PC-9 (cell line): Measurements from ENCODE around the gene ANO4. TPM values are rescaled to one million over a fixed set of nuclear protein-coding genes. Genes with fewer than 3 reads are reported as not detected.
"Not testable (repeated sequence)": the region's sequence is repeated elsewhere in the genome, so short reads cannot be mapped to it uniquely, and the experiment has no call there.

Experiments used
- BruUV-seq: library from RNA; stranded (reverse); fragments of 400-500 nt; replicated peaks from 2 replicates; lab custom pipeline; 2021; lab: Mats Ljungman, UMichigan
- CTCF ChIA-PET: fragments of 300-600 bp; sonication (Branson Sonifier 250); formaldehyde crosslinking; loops from one replicate; lab custom pipeline; 2022; ENCODE audit warnings: antibody characterized with exemption; lab: Charles Lee
- POLR2A ChIA-PET: fragments of 300-600 bp; sonication (Branson Sonifier 250); formaldehyde crosslinking; loops from one replicate; lab custom pipeline; 2022; ENCODE audit warnings: antibody characterized with exemption; ENCODE audit not compliant: unreplicated experiment; lab: Charles Lee
- DNase-seq, 2 experiments: peaks; one replicate each; pipeline versions ENCODE4 v3.0.0 to v3.0.0-alpha.2; 2015 to 2022; ENCODE audit warnings: mixed read lengths in 1 of 2
- H2AFZ ChIP-seq: fragments of 200-600 bp; sonication (generic); 2 replicates; pipeline ENCODE4 v1.8.1; 2017; ENCODE audit warnings: antibody characterized with exemption
- H3F3A ChIP-seq: fragments of 200-600 bp; sonication (generic); 2 replicates; pipeline ENCODE4 v1.8.1; 2017; ENCODE audit warnings: antibody characterized with exemption, mild to moderate bottlenecking, low read depth; ENCODE audit not compliant: insufficient read depth
- H3K27ac ChIP-seq: fragments of 200-600 bp; sonication (generic); 2 replicates; pipeline ENCODE4 v1.6.1; 2016; ENCODE audit warnings: mixed run types
- H3K27me3 ChIP-seq: fragments of 200-600 bp; sonication (generic); 2 replicates; pipeline ENCODE4 v1.6.1; 2016; ENCODE audit warnings: low read depth, mixed run types; ENCODE audit not compliant: insufficient read depth
- H3K36me3 ChIP-seq: fragments of 200-600 bp; sonication (generic); 2 replicates; pipeline ENCODE4 v1.6.1; 2016; ENCODE audit warnings: low read depth, mixed run types
- H3K4me1 ChIP-seq: fragments of 200-600 bp; sonication (generic); replicated peaks from 2 replicates; pipeline ENCODE4 v1.6.1; 2016; ENCODE audit warnings: mixed run types; ENCODE audit not compliant: insufficient read depth
- H3K4me2 ChIP-seq: fragments of 200-600 bp; sonication (generic); 2 replicates; pipeline ENCODE4 v1.6.1; 2017; ENCODE audit warnings: mixed run types
- H3K4me3 ChIP-seq: fragments of 200-600 bp; sonication (generic); 2 replicates; pipeline ENCODE4 v1.6.1; 2016; ENCODE audit warnings: mixed run types
- H3K79me2 ChIP-seq: fragments of 200-600 bp; sonication (generic); 2 replicates; pipeline ENCODE4 v1.6.1; 2017; ENCODE audit warnings: low read depth, mixed run types
- H3K9me2 ChIP-seq: fragments of 200-600 bp; sonication (generic); 2 replicates; pipeline ENCODE4 v1.8.1; 2017; ENCODE audit warnings: mild to moderate bottlenecking; ENCODE audit not compliant: insufficient read depth
- H3K9me3 ChIP-seq: fragments of 200-600 bp; sonication (generic); 2 replicates; pipeline ENCODE4 v1.8.1; 2016; ENCODE audit warnings: low read depth; ENCODE audit not compliant: insufficient read depth
- H4K20me1 ChIP-seq: fragments of 200-600 bp; sonication (generic); 2 replicates; pipeline ENCODE4 v1.8.1; 2017; ENCODE audit not compliant: insufficient read depth
- CTCF ChIP-seq: fragments of 200-600 bp; sonication (generic); conservative IDR thresholded peaks from 2 replicates; pipeline ENCODE4 v1.6.1; 2017; ENCODE audit warnings: mixed run types, antibody characterized with exemption, mild to moderate bottlenecking, moderate library complexity
- EZH2 ChIP-seq: fragments of 200-600 bp; sonication (generic); IDR thresholded peaks from 2 replicates; pipeline ENCODE4 v1.8.0; 2017; ENCODE audit warnings: antibody characterized with exemption, low read depth
- intact Hi-C: fragments of 100-400 bp; cut with micrococcal nuclease; formaldehyde crosslinking; loops from one replicate; pipeline ENCODE4 v1.10.0; 2022; ENCODE audit not compliant: unreplicated experiment
- total RNA-seq: library from RNA; stranded (reverse); gene quantifications from 2 replicates; pipeline ENCODE4 v1.2.3, GENCODE V29; 2021

The ANO4 gene
- total RNA-seq, 1 experiment from 2014 or later, result not detected

- no TSS peak for BruUV-seq
- CTCF ChIA-PET, result no interaction called here
- peak overlapping the region; percentile 63 for H3K4me2 ChIP-seq
Observed at GRCh38 chr12:100987552-100988521, 193.3 kb downstream of the ANO4 start.

GRCh38 chr12:100989509-100989908, 194.9 kb downstream of the ANO4 start:
- H3K27me3 ChIP-seq, CTCF ChIA-PET, H2AFZ ChIP-seq, H3K79me2 ChIP-seq, H3K9me2 ChIP-seq, POLR2A ChIA-PET, H3K4me2 ChIP-seq, H3K4me3 ChIP-seq, H3K9me3 ChIP-seq, BruUV-seq, H4K20me1 ChIP-seq, intact Hi-C loops, H3F3A ChIP-seq, DNase-seq, H3K27ac ChIP-seq, H3K36me3 ChIP-seq: not testable (repeated sequence)
- H3K4me1 ChIP-seq, result peaks cover 14% of the 10 kb centered on the region

More at GRCh38 chr12:100987552-100988521, 193.3 kb downstream of the ANO4 start:
- Histone ChIP-seq H3K27ac (peak overlapping the region; percentile 35; the same call in 1 of the 2 replicates), H2AFZ (no peak overlapping the region; the same call in 1 of the 2 replicates), H3K4me3 (no peak overlapping the region), H3K4me1 (peaks cover 14% of the 10 kb centered on the region), H3K27me3 (no peaks in the 10 kb centered on the region), H3K36me3 (no peaks in the 10 kb centered on the region), H3K9me3 (no peaks in the 10 kb centered on the region), H3K9me2 (no peaks in the 10 kb centered on the region), H4K20me1 (no peaks in the 10 kb centered on the region), H3K79me2 (no peaks in the 10 kb centered on the region), H3F3A (peaks cover 10% of the 10 kb centered on the region; the same call in 1 of the 2 replicates)
- peak; percentile 37 to 41 for DNase-seq
- TF ChIP-seq EZH2, result no peak
- TF ChIP-seq CTCF, result peak; percentile 51
- POLR2A ChIA-PET, result no interaction called here
- intact Hi-C loops, result no loop called here

- H3K4me3 ChIP-seq, result no peak overlapping the region
- TF ChIP-seq CTCF (no peak), EZH2 (no peak)
- no peaks in the 10 kb centered on the region for H4K20me1 ChIP-seq
- H3K27ac ChIP-seq, result no peak overlapping the region
- CTCF ChIA-PET, result no interaction called here
- no TSS peak for BruUV-seq
- peaks cover 14% of the 10 kb centered on the region for H3K4me1 ChIP-seq
- H2AFZ ChIP-seq, result no peak overlapping the region
- no peaks in the 10 kb centered on the region for H3K79me2 ChIP-seq
- POLR2A ChIA-PET, result interaction anchor here (0.7 kb wide), 1 partner anchor 84 kb away, joined by 23 read pairs; no protein-coding TSS in a partner anchor
- H3K9me3 ChIP-seq, result no peaks in the 10 kb centered on the region
- H3K27me3 ChIP-seq, result no peaks in the 10 kb centered on the region
- no peaks in the 10 kb centered on the region for H3K9me2 ChIP-seq
- no peak overlapping the region for H3K4me2 ChIP-seq
- DNase-seq, result no peak
- no peaks in the 10 kb centered on the region for H3K36me3 ChIP-seq
- H3F3A ChIP-seq, result peaks cover 10% of the 10 kb centered on the region; the same call in 1 of the 2 replicates
- intact Hi-C loops, result no loop called here
Observed at GRCh38 chr12:100991102-100991501, 196.5 kb downstream of the ANO4 start.
